Measurements from ENCODE around the gene CNOT10. TPM values are rescaled to one million over a fixed set of nuclear protein-coding genes. Genes with fewer than 3 reads are reported as not detected.

CNOT10 gene
- total RNA-seq, 1 donor from 2014 or later: 17.9 TPM

Other genes with a start within 250 kb of the CNOT10 start
- 11.3 TPM for gene CMTM6, start 182.3 kb upstream of the CNOT10 start, total RNA-seq
- gene DYNC1LI1, start 114.3 kb upstream of the CNOT10 start, total RNA-seq: 53.6 TPM
- not detected for gene TRIM71, start 132.8 kb downstream of the CNOT10 start, total RNA-seq

Data from Right ventricle myocardium inferior (tissue), 1 donor.